ENCODE measurements around the gene GPR42. TPM values are rescaled to one million over a fixed set of nuclear protein-coding genes. Genes with fewer than 3 reads are reported as not detected.
A peak's percentile ranks its signal among the peaks of the same experiment; 100 is the strongest.
"Not testable (repeated sequence)": the region's sequence is repeated elsewhere in the genome, so short reads cannot be mapped to it uniquely, and the experiment has no call there.

Gene GPR42
- total and polyA plus RNA-seq, 4 donors, result 0.21 to 1.5 TPM; not detected in 2

DNA sequence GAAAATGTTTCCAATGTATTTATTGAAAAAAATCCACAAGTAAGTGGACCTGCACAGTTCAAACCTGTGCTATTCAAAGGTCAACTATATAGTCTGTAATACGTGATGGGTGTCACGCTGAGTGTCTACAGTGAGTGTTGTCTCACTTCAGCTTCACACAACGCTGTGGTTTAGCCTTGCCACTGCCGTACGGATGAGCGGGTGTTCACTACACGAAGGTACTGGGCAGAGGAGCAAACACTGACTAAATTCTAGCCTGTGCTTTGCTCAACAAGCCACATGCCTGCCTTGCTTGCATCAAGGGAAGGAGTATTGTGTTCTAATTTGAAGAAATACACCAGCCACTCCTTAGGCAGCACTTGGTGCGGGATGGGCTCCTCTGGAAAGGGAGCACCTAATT lies 16.0 kb upstream of the GPR42 start:
- no peak for ATAC-seq (ENCODE audit: insufficient read depth, low FRiP score)
- no peaks in the 10 kb centered on the region for H3K27me3 ChIP-seq (ENCODE audit: control insufficient read depth in 3 of 3, insufficient read depth in 3 of 3, low read length in 2 of 3)
- H3K27ac ChIP-seq (ENCODE audit: low read depth in 1 of 2, low read length in 1 of 2), result no peak overlapping the region
- H3K9ac ChIP-seq (ENCODE audit: insufficient read depth in 1 of 2, low read length in 2 of 2), result no peak overlapping the region
- peaks cover 0 to 38% (median 5%) of the 10 kb centered on the region in 5 donors for H3K4me1 ChIP-seq (ENCODE audit: control insufficient read depth in 5 of 5, insufficient read depth in 5 of 5, low read length in 5 of 5)
- no peaks in the 10 kb centered on the region for H3K36me3 ChIP-seq (ENCODE audit: control insufficient read depth in 4 of 4, insufficient read depth in 4 of 4, low read length in 4 of 4)
- WGBS, 2 donors, result 92 to 93% methylated on average over 8 of the region's 8 CpGs
- no peak overlapping the region for H3K4me3 ChIP-seq
- H3K9me3 ChIP-seq (ENCODE audit: control insufficient read depth in 4 of 4, insufficient read depth in 3 of 4, low read length in 3 of 4), result no peaks in the 10 kb centered on the region
- no peak for DNase-seq
- no peak for TF ChIP-seq CTCF (IDR thresholded peaks at IDR 0.05; ENCODE audit: control extremely low read depth, extremely low read depth)

DNA sequence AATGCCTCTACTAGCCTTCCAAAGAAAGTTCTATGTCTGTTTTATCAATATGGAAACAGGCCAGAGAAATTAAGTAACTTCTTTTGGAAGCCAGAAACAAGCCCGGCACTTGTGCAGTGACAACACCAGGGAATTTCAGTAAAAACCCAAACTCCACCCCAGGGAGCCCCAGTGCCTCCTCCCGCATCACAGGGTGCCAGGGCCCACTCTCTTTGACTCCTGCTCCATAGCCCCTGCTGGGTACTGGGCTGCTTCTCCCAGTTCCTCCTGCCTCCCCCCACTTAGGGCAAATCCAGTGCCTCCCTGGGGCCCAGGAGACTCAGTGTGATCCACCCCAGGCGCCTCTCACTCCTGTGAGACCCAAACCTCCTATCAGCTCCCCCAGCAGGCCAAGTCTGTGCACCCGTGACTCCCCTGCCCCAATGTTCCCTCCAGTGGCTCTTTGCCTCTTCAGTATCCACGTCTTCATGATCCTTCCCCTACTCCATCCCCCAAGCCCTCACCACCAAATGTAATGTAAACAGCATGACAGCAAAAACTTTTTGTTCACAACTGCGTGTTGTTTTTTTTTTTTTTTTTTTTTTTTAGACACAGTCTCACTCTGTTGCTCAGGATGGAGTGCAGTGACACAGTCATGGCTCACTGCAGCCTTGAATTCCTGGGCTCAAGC lies 14.9 kb upstream of the GPR42 start:
- no peak for TF ChIP-seq CTCF (IDR thresholded peaks at IDR 0.05; ENCODE audit: control extremely low read depth, extremely low read depth)

GRCh38 chr19:35357867-35358573 lies 12.8 kb upstream of the GPR42 start, which contains the start of gene FFAR3:
FFAR3 (plus strand) TSS chr19:35358460; CDS start chr19:35358891, 431 bp downstream.
- 22 to 25% methylated on average over 18 of the region's 18 CpGs for WGBS, 2 donors
- Histone ChIP-seq H3K4me3 (no peak within 1 kb of the TSS), H3K9ac (ENCODE audit: insufficient read depth in 1 of 2, low read length in 2 of 2) (no peak within 1 kb of the TSS), H3K36me3 (ENCODE audit: control insufficient read depth in 4 of 4, insufficient read depth in 4 of 4, low read length in 4 of 4) (no peaks in the 10 kb centered on the region), H3K4me1 (ENCODE audit: control insufficient read depth in 5 of 5, insufficient read depth in 5 of 5, low read length in 5 of 5) (peaks cover 0 to 37% (median 5%) of the 10 kb centered on the region in 5 donors), H3K9me3 (ENCODE audit: control insufficient read depth in 4 of 4, insufficient read depth in 3 of 4, low read length in 3 of 4) (no peaks in the 10 kb centered on the region), H3K27me3 (ENCODE audit: control insufficient read depth in 3 of 3, insufficient read depth in 3 of 3, low read length in 2 of 3) (no peaks in the 10 kb centered on the region), H3K27ac (ENCODE audit: low read depth in 1 of 2, low read length in 1 of 2) (no peak within 1 kb of the TSS)
- DNase-seq, result peak; percentile 78 to 93 (median 91)
- ATAC-seq (ENCODE audit: insufficient read depth, low FRiP score), result peak; percentile 41
- no peak for TF ChIP-seq CTCF (IDR thresholded peaks at IDR 0.05; ENCODE audit: control extremely low read depth, extremely low read depth)

More for the DNA sequence above, 14.9 kb upstream of the GPR42 start:
- no peaks in the 10 kb centered on the region for H3K9me3 ChIP-seq (ENCODE audit: control insufficient read depth in 4 of 4, insufficient read depth in 3 of 4, low read length in 3 of 4)
- H3K27ac ChIP-seq (ENCODE audit: low read depth in 1 of 2, low read length in 1 of 2), result no peak overlapping the region
- 63 to 67% methylated on average over 6 of the region's 6 CpGs for WGBS, 2 donors
- ATAC-seq (ENCODE audit: insufficient read depth, low FRiP score) (no peak), DNase-seq (peak; percentile 39 to 76 (median 59))
- no peaks in the 10 kb centered on the region for H3K36me3 ChIP-seq (ENCODE audit: control insufficient read depth in 4 of 4, insufficient read depth in 4 of 4, low read length in 4 of 4)
- no peak overlapping the region for H3K4me3 ChIP-seq
- H3K27me3 ChIP-seq (ENCODE audit: control insufficient read depth in 3 of 3, insufficient read depth in 3 of 3, low read length in 2 of 3), result no peaks in the 10 kb centered on the region
- peaks cover 0 to 38% (median 5%) of the 10 kb centered on the region in 5 donors for H3K4me1 ChIP-seq (ENCODE audit: control insufficient read depth in 5 of 5, insufficient read depth in 5 of 5, low read length in 5 of 5)
- no peak overlapping the region for H3K9ac ChIP-seq (ENCODE audit: insufficient read depth in 1 of 2, low read length in 2 of 2)

GRCh38 chr19:35358834-35359233 lies 12.0 kb upstream of the GPR42 start:
- 82 to 91% methylated on average over 9 to 11 of the region's 16 CpGs for WGBS, 2 donors
- not testable (repeated sequence) for DNase-seq; H3K9ac ChIP-seq (ENCODE audit: insufficient read depth in 1 of 2, low read length in 2 of 2); H3K36me3 ChIP-seq (ENCODE audit: control insufficient read depth in 4 of 4, insufficient read depth in 4 of 4, low read length in 4 of 4); H3K27me3 ChIP-seq (ENCODE audit: control insufficient read depth in 3 of 3, insufficient read depth in 3 of 3, low read length in 2 of 3); H3K4me3 ChIP-seq; H3K9me3 ChIP-seq (ENCODE audit: control insufficient read depth in 4 of 4, insufficient read depth in 3 of 4, low read length in 3 of 4); ATAC-seq (ENCODE audit: insufficient read depth, low FRiP score); H3K27ac ChIP-seq (ENCODE audit: low read depth in 1 of 2, low read length in 1 of 2)
- peaks cover 0 to 29% (median 5%) of the 10 kb centered on the region in 5 donors for H3K4me1 ChIP-seq (ENCODE audit: control insufficient read depth in 5 of 5, insufficient read depth in 5 of 5, low read length in 5 of 5)

- H3K36me3 ChIP-seq (ENCODE audit: control insufficient read depth in 4 of 4, insufficient read depth in 4 of 4, low read length in 4 of 4); H3K27me3 ChIP-seq (ENCODE audit: control insufficient read depth in 3 of 3, insufficient read depth in 3 of 3, low read length in 2 of 3); H3K4me3 ChIP-seq; ATAC-seq (ENCODE audit: insufficient read depth, low FRiP score); H3K9ac ChIP-seq (ENCODE audit: insufficient read depth in 1 of 2, low read length in 2 of 2); DNase-seq; H3K27ac ChIP-seq (ENCODE audit: low read depth in 1 of 2, low read length in 1 of 2); H3K9me3 ChIP-seq (ENCODE audit: control insufficient read depth in 4 of 4, insufficient read depth in 3 of 4, low read length in 3 of 4): not testable (repeated sequence)
- 85 to 92% methylated on average over 19 to 21 of the region's 21 CpGs for WGBS, 2 donors
- peaks cover 0 to 28% (median 5%) of the 10 kb centered on the region in 5 donors for H3K4me1 ChIP-seq (ENCODE audit: control insufficient read depth in 5 of 5, insufficient read depth in 5 of 5, low read length in 5 of 5)
Observed at GRCh38 chr19:35359395-35359794, 11.5 kb upstream of the GPR42 start.

DNA sequence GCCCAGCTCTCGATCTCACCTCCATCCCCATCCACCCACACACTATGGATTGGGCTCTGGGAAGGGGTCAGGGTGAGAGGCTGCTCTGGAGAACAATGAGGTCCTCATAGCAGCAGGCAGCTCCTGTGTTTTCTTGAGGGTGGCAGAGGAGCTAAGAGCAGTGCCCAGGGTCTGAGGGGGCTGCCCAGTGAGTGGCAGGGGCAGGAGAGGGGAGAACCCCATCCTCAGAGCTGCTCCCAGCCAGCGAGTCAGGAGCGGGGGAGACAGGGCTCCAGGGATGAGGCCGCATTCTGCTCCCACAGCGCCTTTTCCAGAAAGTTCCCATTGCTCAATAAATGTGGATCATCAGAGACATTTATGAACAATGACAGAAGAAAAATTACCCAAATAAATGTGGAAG lies 10.8 kb upstream of the GPR42 start:
- not testable (repeated sequence) for ATAC-seq (ENCODE audit: insufficient read depth, low FRiP score); H3K27ac ChIP-seq (ENCODE audit: low read depth in 1 of 2, low read length in 1 of 2); H3K4me3 ChIP-seq; H3K9me3 ChIP-seq (ENCODE audit: control insufficient read depth in 4 of 4, insufficient read depth in 3 of 4, low read length in 3 of 4); H3K36me3 ChIP-seq (ENCODE audit: control insufficient read depth in 4 of 4, insufficient read depth in 4 of 4, low read length in 4 of 4); DNase-seq; H3K9ac ChIP-seq (ENCODE audit: insufficient read depth in 1 of 2, low read length in 2 of 2); H3K27me3 ChIP-seq (ENCODE audit: control insufficient read depth in 3 of 3, insufficient read depth in 3 of 3, low read length in 2 of 3)
- 100% methylated on average over 1 of the region's 5 CpGs; no CpG with 5 or more reads in 1 of the 2 donors for WGBS, 2 donors
- H3K4me1 ChIP-seq (ENCODE audit: control insufficient read depth in 5 of 5, insufficient read depth in 5 of 5, low read length in 5 of 5), result peaks cover 0 to 28% (median 5%) of the 10 kb centered on the region in 5 donors

Data from lung (tissue), 12 donors.